GM23248 (cell line): ENCODE measurements around the gene RETREG1.

Experiments used
- EZH2 ChIP-seq: fragments of 200-600 bp; sonication (generic); IDR thresholded peaks from 2 replicates; pipeline ENCODE4 v1.6.1; 2018; ENCODE audit warnings: antibody characterized with exemption, mild to moderate bottlenecking; ENCODE audit not compliant: insufficient read depth, poor library complexity, severe bottlenecking
- EZH2phosphoT487 ChIP-seq: fragments of 200-600 bp; sonication (generic); IDR thresholded peaks from 2 replicates; pipeline ENCODE4 v1.6.1; 2018; ENCODE audit warnings: antibody characterized with exemption, moderate library complexity, mild to moderate bottlenecking, low read depth; ENCODE audit not compliant: insufficient read depth

GRCh38 chr5:16659536-16659935 is 42.7 kb upstream of the RETREG1 start:
- no peak for TF ChIP-seq EZH2
- TF ChIP-seq EZH2phosphoT487, result no peak
